SH-SY5Y (cell line): Measurements from ENCODE around the gene SMIM24.

Source experiments
- GATA2 ChIP-seq: IDR thresholded peaks from 2 replicates; pipeline ENCODE4 v1.6.1; 2011; ENCODE audit warnings: mild to moderate bottlenecking, low read depth, low read length
- GATA3 ChIP-seq: IDR thresholded peaks from 2 replicates; pipeline ENCODE4 v1.6.1; 2011; ENCODE audit warnings: low read depth, mild to moderate bottlenecking, low read length, moderate library complexity

DNA sequence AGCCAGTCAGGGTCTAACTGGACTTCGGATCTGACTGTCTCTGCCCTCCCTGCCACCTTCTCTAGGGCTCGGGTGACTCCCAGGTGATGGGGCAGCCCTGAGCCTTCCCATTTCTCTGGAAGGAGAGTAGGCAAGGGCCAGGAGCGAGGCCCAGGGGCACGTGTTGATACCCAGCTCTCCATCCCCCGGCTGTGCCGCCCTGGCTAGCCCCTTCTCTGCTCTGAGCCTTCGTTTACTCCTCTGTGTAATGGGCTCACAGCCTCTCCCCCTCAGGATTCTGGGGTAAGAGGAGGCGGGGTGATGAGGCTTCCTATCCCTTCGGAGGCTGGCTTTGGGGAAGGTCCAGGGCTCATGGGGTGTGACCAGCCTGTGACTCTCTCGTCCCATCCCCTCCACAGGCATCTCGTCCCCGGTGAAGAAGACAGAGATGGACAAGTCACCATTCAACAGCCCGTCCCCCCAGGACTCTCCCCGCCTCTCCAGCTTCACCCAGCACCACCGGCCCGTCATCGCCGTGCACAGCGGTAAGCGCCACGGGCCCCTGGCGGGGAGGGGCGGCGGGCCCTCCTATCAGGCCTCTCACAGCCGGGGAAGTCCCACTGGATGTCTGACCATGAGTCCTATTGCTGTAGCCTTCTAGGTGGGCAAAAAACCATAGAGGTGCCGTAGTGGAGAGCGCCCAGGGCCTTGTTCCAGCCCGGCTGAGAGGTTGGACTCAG, 31.6 kb downstream of the SMIM24 start:
- TF ChIP-seq GATA2: no peak
- no peak for TF ChIP-seq GATA3
